ENCODE measurements around the gene FGFR3.

Gene FGFR3

DNA sequence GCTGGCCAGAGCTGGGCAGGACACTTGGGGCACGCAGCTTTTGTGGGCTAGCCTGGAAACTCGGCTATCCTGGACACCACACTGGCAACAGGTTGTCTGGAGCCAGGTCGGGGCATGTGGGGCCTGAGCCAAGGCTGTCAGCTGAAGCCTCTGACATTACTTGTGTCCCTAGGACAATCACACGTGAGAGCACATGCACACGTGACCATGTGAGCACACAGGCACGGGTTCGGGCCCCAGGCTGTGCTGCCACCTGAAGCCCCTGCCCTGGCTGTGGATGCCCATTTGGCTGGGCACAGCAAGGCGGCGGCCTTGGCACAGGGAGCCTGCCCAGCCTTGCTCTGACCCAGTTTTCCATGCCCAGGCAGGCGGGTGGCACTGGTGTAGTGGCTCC, 8.7 kb upstream of the FGFR3 start:
- FAIRE-seq (no peak), DNase-seq (ENCODE audit: insufficient read length, low spot score) (no peak)
- no peak for TF ChIP-seq POLR2A (IDR thresholded peaks at IDR 0.05; ENCODE audit: low read depth, low read length)

DNA sequence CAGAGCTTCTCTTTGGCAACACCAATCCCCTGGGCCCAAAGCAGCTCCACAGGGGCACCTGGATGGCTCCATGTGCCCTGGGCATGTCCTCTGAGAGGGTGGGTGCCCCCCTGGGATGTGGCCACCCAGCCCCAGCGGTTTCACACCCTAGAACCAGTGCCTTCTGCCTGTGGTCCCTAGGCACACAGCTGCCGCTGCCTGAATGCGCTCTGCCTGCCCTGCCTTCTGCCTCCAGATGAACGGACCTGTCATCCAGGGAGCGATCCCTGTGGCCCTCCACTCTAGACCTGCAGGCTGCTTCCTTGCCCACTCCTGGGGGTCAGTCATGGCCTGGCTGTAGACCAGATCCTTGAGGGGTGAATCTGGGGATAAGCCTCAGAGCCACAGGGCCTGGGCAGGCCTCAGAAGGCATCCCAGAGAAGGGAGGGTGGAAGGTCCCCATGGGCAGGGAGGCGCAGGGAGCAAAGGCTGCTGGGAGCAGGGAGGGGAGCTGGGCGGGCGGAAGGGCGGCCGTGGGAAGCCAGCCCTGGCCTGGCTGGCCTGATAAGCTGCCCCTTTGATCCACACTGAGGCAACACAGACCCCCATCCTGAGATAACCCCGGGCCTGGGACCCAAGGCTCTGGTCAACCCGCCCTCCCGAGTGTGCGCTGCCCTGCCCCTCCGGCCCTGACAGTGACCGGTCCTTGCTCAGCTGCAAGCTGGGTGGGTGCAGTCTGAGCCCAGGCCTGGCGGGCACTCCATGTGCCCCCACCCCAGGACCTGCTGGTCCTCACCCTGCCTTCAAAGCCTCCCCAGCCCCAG, 8.1 kb upstream of the FGFR3 start:
- DNase-seq (ENCODE audit: insufficient read length, low spot score) (no peak), FAIRE-seq (no peak)
- TF ChIP-seq POLR2A (IDR thresholded peaks at IDR 0.05; ENCODE audit: low read depth, low read length) (no peak), POLR2AphosphoS5 (IDR thresholded peaks at IDR 0.05; ENCODE audit: low read depth, low read length) (no peak), SPI1 (IDR thresholded peaks at IDR 0.05; ENCODE audit: low read depth, low read length) (no peak), POU2F2 (IDR thresholded peaks at IDR 0.05; ENCODE audit: low read depth, low read length) (no peak), TAF1 (IDR thresholded peaks at IDR 0.05; ENCODE audit: low read depth, low read length) (no peak), PAX5 (IDR thresholded peaks at IDR 0.05; ENCODE audit: insufficient read depth, low read length, severe bottlenecking) (no peak)

DNA sequence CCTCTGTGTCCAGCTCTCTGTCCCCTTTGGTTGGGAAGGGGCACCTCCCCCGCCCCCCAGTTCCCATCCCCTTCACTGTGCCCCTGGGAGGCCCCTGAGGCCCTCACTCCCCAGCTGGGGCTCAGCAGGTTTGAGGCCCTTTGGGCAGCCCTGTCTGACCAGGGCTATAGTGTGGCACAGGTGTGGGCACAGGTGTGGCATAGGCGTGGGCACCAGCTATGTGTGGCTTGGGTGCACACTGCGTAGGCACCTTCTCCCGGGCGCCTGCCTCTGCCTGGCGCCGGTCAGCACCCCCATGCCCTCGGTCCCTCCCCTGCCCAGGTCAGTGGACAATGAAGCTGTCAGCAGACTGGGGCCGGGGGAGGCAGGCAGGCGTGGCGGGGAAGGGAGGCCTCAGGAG, 7.5 kb upstream of the FGFR3 start:
- DNase-seq (ENCODE audit: insufficient read length, low spot score) = no peak
- no peak for TF ChIP-seq SPI1 (IDR thresholded peaks at IDR 0.05; ENCODE audit: low read depth, low read length)
- no peak for TF ChIP-seq TAF1 (IDR thresholded peaks at IDR 0.05; ENCODE audit: low read depth, low read length)
- TF ChIP-seq PAX5 (IDR thresholded peaks at IDR 0.05; ENCODE audit: insufficient read depth, low read length, severe bottlenecking) = no peak
- TF ChIP-seq POU2F2 (IDR thresholded peaks at IDR 0.05; ENCODE audit: low read depth, low read length) = no peak
- no peak for TF ChIP-seq POLR2A (IDR thresholded peaks at IDR 0.05; ENCODE audit: low read depth, low read length)
- TF ChIP-seq POLR2AphosphoS5 (IDR thresholded peaks at IDR 0.05; ENCODE audit: low read depth, low read length) = no peak
- FAIRE-seq = no peak

DNA sequence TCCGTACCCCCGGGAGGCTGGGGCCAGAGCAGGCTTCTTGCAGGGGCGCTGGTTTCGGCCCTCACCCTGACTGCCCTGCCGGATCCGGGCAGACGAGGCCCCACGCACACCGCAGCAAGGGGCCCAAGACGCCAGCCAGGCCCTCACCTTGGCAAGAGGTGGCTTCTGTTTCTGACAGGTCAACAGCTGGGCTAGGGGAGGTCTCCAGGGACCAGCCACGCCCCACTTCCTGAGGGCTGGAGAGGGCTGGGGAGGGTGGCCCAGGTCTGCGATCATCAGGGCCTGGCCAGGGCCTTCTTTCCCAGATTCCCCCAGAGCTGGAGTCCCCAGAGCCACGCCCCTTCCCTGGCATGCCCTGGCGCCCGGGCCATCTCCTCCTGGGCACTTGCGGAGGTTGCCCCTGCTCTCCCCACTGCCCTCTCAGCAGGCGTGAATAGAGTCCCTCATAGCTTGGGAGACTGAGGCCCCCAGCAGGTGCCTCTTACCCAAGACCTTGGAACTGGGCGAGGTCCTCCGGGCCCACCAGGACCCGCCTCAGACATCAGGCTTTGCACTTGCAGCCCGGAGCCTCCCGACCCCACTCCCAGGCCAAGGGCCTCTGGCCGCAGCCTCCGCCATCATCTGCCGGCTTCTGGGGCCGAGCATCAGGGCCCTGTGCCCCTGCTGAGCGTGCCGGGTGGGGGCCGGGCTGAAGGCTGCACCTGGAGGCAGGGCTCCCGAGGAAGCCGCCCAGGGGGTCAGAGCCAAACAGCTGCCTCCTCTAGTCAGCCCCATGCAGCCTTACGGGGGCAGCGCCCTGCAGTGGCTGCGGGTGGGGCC, 6.3 kb upstream of the FGFR3 start:
- FAIRE-seq (no peak), DNase-seq (ENCODE audit: insufficient read length, low spot score) (no peak)
- TF ChIP-seq POLR2AphosphoS5 (IDR thresholded peaks at IDR 0.05; ENCODE audit: low read depth, low read length) = no peak
- no peak for TF ChIP-seq SPI1 (IDR thresholded peaks at IDR 0.05; ENCODE audit: low read depth, low read length)
- no peak for TF ChIP-seq TAF1 (IDR thresholded peaks at IDR 0.05; ENCODE audit: low read depth, low read length)
- TF ChIP-seq POU2F2 (IDR thresholded peaks at IDR 0.05; ENCODE audit: low read depth, low read length) = no peak
- no peak for TF ChIP-seq PAX5 (IDR thresholded peaks at IDR 0.05; ENCODE audit: insufficient read depth, low read length, severe bottlenecking)
- TF ChIP-seq POLR2A (IDR thresholded peaks at IDR 0.05; ENCODE audit: low read depth, low read length) = no peak

DNA sequence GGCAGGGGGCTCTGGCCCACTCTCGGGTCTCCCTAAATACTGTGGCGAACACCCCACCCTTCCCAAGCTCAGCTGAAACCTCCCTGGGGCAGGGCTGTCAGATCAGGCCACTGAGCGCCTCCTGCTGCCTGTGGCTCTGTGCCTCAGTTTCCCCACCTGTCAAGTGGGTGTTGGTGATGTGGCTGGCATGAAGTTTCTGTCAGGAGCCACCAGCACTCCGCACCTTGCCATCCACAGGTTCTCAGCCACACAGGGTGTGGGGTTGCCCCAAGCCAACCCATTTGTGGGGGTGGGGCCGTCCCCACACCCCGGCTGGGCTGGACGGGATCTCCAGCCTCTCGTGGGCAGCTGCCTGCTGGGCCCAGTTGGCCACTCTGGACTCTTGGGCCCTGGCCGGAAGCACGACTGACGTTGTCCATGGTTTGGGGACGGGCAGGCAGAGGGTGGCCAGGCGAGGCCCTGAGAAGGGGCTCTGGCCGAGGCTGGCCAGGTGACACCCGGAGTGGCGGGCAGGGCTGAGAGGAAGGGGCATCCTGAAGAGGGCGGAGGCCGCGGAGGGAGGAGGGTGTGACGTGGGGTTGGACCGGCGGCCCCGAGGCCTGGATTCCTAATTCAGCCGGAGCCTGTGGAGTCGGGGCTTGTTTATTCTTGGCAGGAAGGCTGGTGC, 5.5 kb upstream of the FGFR3 start:
- no peak for TF ChIP-seq SPI1 (IDR thresholded peaks at IDR 0.05; ENCODE audit: low read depth, low read length)
- TF ChIP-seq PAX5 (IDR thresholded peaks at IDR 0.05; ENCODE audit: insufficient read depth, low read length, severe bottlenecking) = no peak
- TF ChIP-seq POLR2AphosphoS5 (IDR thresholded peaks at IDR 0.05; ENCODE audit: low read depth, low read length) = no peak
- TF ChIP-seq TAF1 (IDR thresholded peaks at IDR 0.05; ENCODE audit: low read depth, low read length) = no peak
- no peak for TF ChIP-seq POLR2A (IDR thresholded peaks at IDR 0.05; ENCODE audit: low read depth, low read length)
- no peak for TF ChIP-seq POU2F2 (IDR thresholded peaks at IDR 0.05; ENCODE audit: low read depth, low read length)
- FAIRE-seq (no peak), DNase-seq (ENCODE audit: insufficient read length, low spot score) (no peak)

DNA sequence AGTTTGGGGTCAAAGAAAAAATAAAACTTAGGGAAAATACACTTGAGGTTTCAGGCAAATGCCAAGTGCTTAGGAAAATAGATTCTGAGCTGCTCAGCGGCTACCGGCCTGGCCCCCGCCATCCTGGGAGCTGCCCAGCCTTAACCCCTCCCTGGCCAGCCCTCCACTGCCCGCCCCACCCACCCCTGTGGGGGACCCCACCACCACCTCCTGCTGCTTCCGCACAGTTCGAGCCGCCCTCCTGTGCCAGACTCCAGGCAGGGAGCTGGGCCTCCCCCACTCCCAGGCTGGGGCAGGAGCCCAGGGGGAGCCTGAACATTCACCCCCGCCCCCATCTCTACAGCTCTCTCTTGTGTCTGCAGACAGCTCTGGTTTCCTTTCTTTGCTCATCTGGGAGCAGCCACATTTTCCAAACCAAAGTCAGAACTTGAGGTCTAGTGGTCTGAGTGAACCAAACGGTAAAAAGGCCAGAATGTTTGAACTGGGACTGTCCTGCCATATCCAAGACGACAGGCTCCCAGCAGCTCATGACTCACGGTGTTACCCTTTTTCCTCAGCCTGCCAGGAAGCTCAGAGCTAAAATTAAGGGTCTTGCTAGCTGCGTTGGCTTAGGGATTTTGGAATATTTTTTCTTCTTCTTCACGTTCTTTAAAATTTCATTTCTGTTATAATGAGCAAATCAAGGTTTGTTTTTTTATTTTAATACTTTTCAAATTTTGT, 4.7 kb upstream of the FGFR3 start:
- FAIRE-seq (no peak), DNase-seq (ENCODE audit: insufficient read length, low spot score) (no peak)
- no peak for TF ChIP-seq POLR2AphosphoS5 (IDR thresholded peaks at IDR 0.05; ENCODE audit: low read depth, low read length)
- no peak for TF ChIP-seq TAF1 (IDR thresholded peaks at IDR 0.05; ENCODE audit: low read depth, low read length)
- TF ChIP-seq PAX5 (IDR thresholded peaks at IDR 0.05; ENCODE audit: insufficient read depth, low read length, severe bottlenecking) = no peak
- no peak for TF ChIP-seq SPI1 (IDR thresholded peaks at IDR 0.05; ENCODE audit: low read depth, low read length)
- TF ChIP-seq POLR2A (IDR thresholded peaks at IDR 0.05; ENCODE audit: low read depth, low read length) = no peak
- no peak for TF ChIP-seq POU2F2 (IDR thresholded peaks at IDR 0.05; ENCODE audit: low read depth, low read length)

DNA sequence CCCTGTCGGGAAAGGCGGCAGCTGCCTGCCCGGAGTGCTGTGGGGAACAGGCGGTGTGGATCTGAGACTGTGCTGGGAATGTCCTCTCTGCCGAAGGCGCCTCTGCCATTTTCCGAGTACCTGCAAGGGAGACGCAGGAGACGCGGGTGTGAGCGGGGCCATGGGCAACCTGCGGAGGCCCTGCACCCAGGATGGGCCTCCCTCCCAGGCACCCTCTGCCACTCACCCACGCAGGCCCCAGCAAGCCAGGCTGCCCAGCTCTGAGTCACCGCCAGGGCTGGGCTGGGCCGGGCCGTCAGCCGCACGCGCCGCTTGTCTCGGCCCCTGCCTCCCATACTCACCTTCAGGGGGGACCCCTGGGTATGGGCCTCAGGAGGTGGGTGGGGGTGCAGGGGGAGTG, 3.5 kb upstream of the FGFR3 start:
- no peak for DNase-seq (ENCODE audit: insufficient read length, low spot score)
- no peak for FAIRE-seq
- TF ChIP-seq POLR2AphosphoS5 (IDR thresholded peaks at IDR 0.05; ENCODE audit: low read depth, low read length) = no peak
- no peak for TF ChIP-seq SPI1 (IDR thresholded peaks at IDR 0.05; ENCODE audit: low read depth, low read length)
- TF ChIP-seq TAF1 (IDR thresholded peaks at IDR 0.05; ENCODE audit: low read depth, low read length) = no peak
- no peak for TF ChIP-seq POU2F2 (IDR thresholded peaks at IDR 0.05; ENCODE audit: low read depth, low read length)
- TF ChIP-seq PAX5 (IDR thresholded peaks at IDR 0.05; ENCODE audit: insufficient read depth, low read length, severe bottlenecking) = no peak
- no peak for TF ChIP-seq POLR2A (IDR thresholded peaks at IDR 0.05; ENCODE audit: low read depth, low read length)

DNA sequence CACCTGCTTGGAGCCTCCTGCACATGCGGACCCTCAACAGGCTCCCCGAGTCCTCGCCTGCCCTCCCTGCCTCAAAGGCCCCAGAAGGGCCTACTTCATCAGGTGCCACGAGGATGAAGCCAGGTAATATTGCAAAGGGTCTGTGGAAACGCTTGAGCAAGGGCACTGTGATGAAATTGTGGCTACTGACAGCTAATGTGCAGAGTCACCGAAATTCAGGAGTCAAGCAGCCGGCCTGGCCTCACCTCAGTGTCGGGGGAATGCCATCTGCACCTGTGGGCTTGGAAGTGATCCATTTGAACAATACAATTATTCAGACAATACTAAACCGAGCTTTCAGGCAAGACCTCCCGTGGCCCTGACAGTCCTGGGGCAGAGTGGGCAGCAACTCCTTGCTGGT, 3.1 kb upstream of the FGFR3 start:
- no peak for FAIRE-seq
- TF ChIP-seq POLR2AphosphoS5 (IDR thresholded peaks at IDR 0.05; ENCODE audit: low read depth, low read length) = no peak
- TF ChIP-seq TAF1 (IDR thresholded peaks at IDR 0.05; ENCODE audit: low read depth, low read length) = no peak
- no peak for TF ChIP-seq SPI1 (IDR thresholded peaks at IDR 0.05; ENCODE audit: low read depth, low read length)
- no peak for TF ChIP-seq PAX5 (IDR thresholded peaks at IDR 0.05; ENCODE audit: insufficient read depth, low read length, severe bottlenecking)
- no peak for TF ChIP-seq POLR2A (IDR thresholded peaks at IDR 0.05; ENCODE audit: low read depth, low read length)
- TF ChIP-seq POU2F2 (IDR thresholded peaks at IDR 0.05; ENCODE audit: low read depth, low read length) = no peak
- no peak for DNase-seq (ENCODE audit: insufficient read length, low spot score)
